GM12878 (cell line): ENCODE data around the gene CBFB. TPM values are rescaled to one million over a fixed set of nuclear protein-coding genes. Genes with fewer than 3 reads are reported as not detected.

ENCODE experiments used
- ATAC-seq: fragments of 200-7000 bp; cut with Tn5 transposase; 3 replicates; pipeline ENCODE4 v1.9.1; 2020; ENCODE audit warnings: mild to moderate bottlenecking, moderate library complexity
- BruUV-seq: library from RNA; stranded (reverse); fragments of 400-500 nt; replicated peaks from 2 replicates; lab custom pipeline; 2021; lab: Mats Ljungman, UMichigan
- CTCF ChIA-PET: fragments of 300-600 bp; sonication (Branson Sonifier 250); formaldehyde crosslinking; extraction: SDS; loops from one replicate; lab custom pipeline; 2021; ENCODE audit warnings: inconsistent platforms; lab: Yijun Ruan, JAX
- POLR2A ChIA-PET: fragments of 350-600 bp; formaldehyde crosslinking; extraction: SDS; loops from one replicate; lab custom pipeline; 2021; ENCODE audit warnings: inconsistent platforms; lab: Charles Lee
- RAD21 ChIA-PET: fragments of 300-600 bp; sonication (Branson Sonifier 250); formaldehyde crosslinking; loops from one replicate; lab custom pipeline; 2023; ENCODE audit warnings: antibody characterized with exemption; ENCODE audit not compliant: unreplicated experiment; lab: Charles Lee
- SMC1A ChIA-PET: fragments of 300-600 bp; sonication (Branson Sonifier 250); formaldehyde crosslinking; loops from one replicate; lab custom pipeline; 2023; ENCODE audit not compliant: unreplicated experiment, uncharacterized antibody; lab: Charles Lee
- DNase-seq: peaks from one replicate; pipeline ENCODE4 v3.0.0-alpha.2; 2011; ENCODE audit warnings: low read depth, low spot score
- FAIRE-seq: peaks from 3 replicates; lab custom pipeline; 2011; peaks lifted over from hg19 to GRCh38; lab: Jason Lieb, UNC
- H2AFZ ChIP-seq: 2 replicates; pipeline ENCODE4 v1.6.0; 2011; ENCODE audit warnings: low read depth, low read length, control low read depth; ENCODE audit not compliant: control insufficient read depth
- H3K27ac ChIP-seq: 2 replicates; pipeline ENCODE4 v1.5.1; 2011; ENCODE audit warnings: control low read depth; ENCODE audit not compliant: control insufficient read depth, insufficient read depth
- H3K27me3 ChIP-seq, 2 experiments: replicated peaks in 1 of 2; 2 replicates each; pipeline versions ENCODE4 v1.6.0 to v1.6.1; 2011; ENCODE audit warnings: low read length in 1 of 2; ENCODE audit not compliant: control insufficient read depth in 2 of 2, insufficient read depth in 2 of 2
- H3K36me3 ChIP-seq, 2 experiments: 2 replicates each; pipeline ENCODE4 v1.5.1; 2011; ENCODE audit warnings: low read length in 1 of 2; ENCODE audit not compliant: control insufficient read depth in 2 of 2, insufficient read depth in 2 of 2
- H3K4me1 ChIP-seq: 2 replicates; pipeline ENCODE4 v1.6.1; 2011; ENCODE audit warnings: mild to moderate bottlenecking, low read length, moderate library complexity, mixed read lengths; ENCODE audit not compliant: control insufficient read depth, insufficient read depth
- H3K4me2 ChIP-seq: 2 replicates; pipeline ENCODE4 v1.6.0; 2011; ENCODE audit warnings: control low read depth; ENCODE audit not compliant: control insufficient read depth, insufficient read depth
- H3K4me3 ChIP-seq: fragments of 200-600 bp; sonication (generic); 2 replicates; pipeline ENCODE4 v1.5.1; 2016
- H3K79me2 ChIP-seq: 2 replicates; pipeline ENCODE4 v1.6.0; 2011; ENCODE audit warnings: low read length; ENCODE audit not compliant: control insufficient read depth, insufficient read depth
- H3K9ac ChIP-seq: 2 replicates; pipeline ENCODE4 v1.8.0; 2011; ENCODE audit warnings: low read length, control low read depth, mixed read lengths; ENCODE audit not compliant: control insufficient read depth, insufficient read depth
- H3K9me3 ChIP-seq: replicated peaks from 3 replicates; pipeline ENCODE4 v1.5.1; 2011; ENCODE audit warnings: mild to moderate bottlenecking, low read length; ENCODE audit not compliant: control insufficient read depth, insufficient read depth
- H4K20me1 ChIP-seq: 2 replicates; pipeline ENCODE4 v1.6.0; 2011; ENCODE audit not compliant: control insufficient read depth, insufficient read depth
- ATF2 ChIP-seq: IDR thresholded peaks from 2 replicates; pipeline ENCODE4 v1.6.1; 2012; ENCODE audit warnings: low read length, inconsistent platforms
- E2F8 ChIP-seq: fragments of 450-650 bp; IDR thresholded peaks from 2 replicates; pipeline ENCODE4 v1.6.1; 2018; ENCODE audit warnings: mild to moderate bottlenecking, low read depth, moderate library complexity; ENCODE audit not compliant: partially characterized antibody
- HCFC1 ChIP-seq: fragments of 150-350 bp; IDR thresholded peaks from 2 replicates; pipeline ENCODE4 v1.6.1; 2014; ENCODE audit warnings: low read length
- IRF4 ChIP-seq: IDR thresholded peaks from 2 replicates; pipeline ENCODE4 v1.6.1; 2011; ENCODE audit warnings: low read depth, low read length
- MTA3 ChIP-seq: IDR thresholded peaks from 2 replicates; pipeline ENCODE4 v1.6.1; 2012; ENCODE audit warnings: low read length, inconsistent platforms, borderline replicate concordance
- SRF ChIP-seq, 2 experiments: IDR thresholded peaks; 2 replicates each; pipeline ENCODE4 v1.6.1; 2011; ENCODE audit warnings: low read depth in 2 of 2, low read length in 2 of 2, mild to moderate bottlenecking in 1 of 2, moderate library complexity in 1 of 2
- TCF3 ChIP-seq: IDR thresholded peaks from 2 replicates; pipeline ENCODE4 v1.6.1; 2012; ENCODE audit warnings: low read depth, mild to moderate bottlenecking, low read length, borderline replicate concordance; ENCODE audit not compliant: insufficient read depth
- ZNF687 ChIP-seq: fragments of 450-650 bp; IDR thresholded peaks from 2 replicates; pipeline ENCODE4 v1.6.1; 2017; ENCODE audit warnings: mild to moderate bottlenecking, moderate library complexity
- WGBS: methylation state at CpG from one replicate; pipeline ENCODE4 v1.1.6; 2016; ENCODE audit warnings: low lambda C conversion rate; ENCODE audit not compliant: insufficient replicate concordance, insufficient coverage; ENCODE audit errors: missing lambda C conversion rate; 5-methylcytosine and 5-hydroxymethylcytosine counted together
- in situ Hi-C: fragments of 300-500 bp; cut with MboI; formaldehyde crosslinking; loops from 9 replicates; pipeline ENCODE4 v1.14.3; 2018; ENCODE audit warnings: mixed read lengths
- intact Hi-C: fragments of 100-400 bp; cut with micrococcal nuclease; formaldehyde crosslinking; loops from one replicate; pipeline ENCODE4 v1.14.2; 2022; ENCODE audit not compliant: unreplicated experiment
- polyA plus RNA-seq, 11 experiments: library from polyadenylated mRNA; depleted of rRNA in 4 of 11; unstranded in 6 of 11; stranded (reverse) in 5 of 11; fragments of >200 nt; fragmentation: Nextera tagmentation in 4 of 11; fragmentation: Illumina TruSeq in 1 of 11; extraction: Ambion mirVana in 4 of 11; extraction: Trizol in 1 of 11; gene quantifications; 1 replicate in 1 of 11; 2 replicates in 10 of 11; pipeline versions ENCODE4 v1.2.1 to v1.2.3, GENCODE V29; 2011 to 2016; ENCODE audit warnings: inconsistent platforms in 2 of 11, missing spikeins in 2 of 11, low read depth in 1 of 11
- total RNA-seq, 4 experiments: library from RNA; depleted of rRNA in 3 of 4; stranded (reverse); fragments of >200 nt in 3 of 4; fragmentation: Illumina TruSeq in 1 of 4; extraction: Trizol in 1 of 4; gene quantifications; 2 replicates each; pipeline versions ENCODE4 v1.2.1 to v1.2.3, GENCODE V29; 2013 to 2021

CBFB gene
- total and polyA plus RNA-seq, 10 of the 15 experiments (the other 5 are each of a cell fraction or from before 2014, with no cell fraction given), result 25.3 to 83.8 (median 65.7) TPM

- TF ChIP-seq E2F8 (no peak), HCFC1 (no peak), ATF2 (no peak), IRF4 (no peak)
These were observed 19.8 kb upstream of the CBFB start (continued) for GRCh38 chr16:67009158-67009557.

GRCh38 chr16:67011274-67011673, 17.7 kb upstream of the CBFB start:
- intact Hi-C loops, result loop anchor here (5.0 to 10.0 kb wide), 2 partner anchors 34 to 56 kb away; no protein-coding TSS in a partner anchor
- SMC1A ChIA-PET, result interaction anchor here (1.3 to 1.4 kb wide), 2 partner anchors 21 to 27 kb away, joined by 3 to 4 read pairs; no protein-coding TSS in a partner anchor

More at GRCh38 chr16:67011274-67011673, 17.7 kb upstream of the CBFB start:
- Histone ChIP-seq H3K9me3 (no peaks in the 10 kb centered on the region), H4K20me1 (no peaks in the 10 kb centered on the region), H3K9ac (no peak overlapping the region), H2AFZ (no peak overlapping the region), H3K4me2 (no peak overlapping the region), H3K27me3 (peaks cover 0 to 2% of the 10 kb centered on the region in 2 experiments; a peak in 3 of 4 replicates), H3K79me2 (no peaks in the 10 kb centered on the region), H3K4me3 (no peak overlapping the region)
- FAIRE-seq, result no peak
- whole genome bisulfite sequencing, result 50% methylated on average over 2 of the region's 2 CpGs
- POLR2A ChIA-PET, result no interaction called here
- CTCF ChIA-PET, result interaction anchor here (1.3 to 12.3 kb wide), 4 partner anchors 85 to 145 kb away, joined by 3 to 205 read pairs (median 24); partner anchors contain the start of gene RRAD
- in situ Hi-C loops, result no loop called here
- TF ChIP-seq TCF3 (no peak), MTA3 (no peak), SRF (IDR thresholded peaks at IDR 0.05; ENCODE audit: low read depth in 2 of 2, low read length in 2 of 2) (no peak), ZNF687 (no peak)
- TF ChIP-seq, all 136 proteins: peak for 0
- Histone ChIP-seq H3K36me3 (no peaks in the 10 kb centered on the region), H3K4me1 (peaks cover 13% of the 10 kb centered on the region; the same call in 1 of the 2 replicates), H3K27ac (no peak overlapping the region)
- DNase-seq (no peak), ATAC-seq (no peak)
- BruUV-seq, result no TSS peak
- RAD21 ChIA-PET, result interaction anchor here (0.5 kb wide), 1 partner anchor 197 kb away, joined by 3 read pairs; no protein-coding TSS in a partner anchor
